HepG2 (cell line): ENCODE measurements around the gene SRSF10.

Experiments
- CTCF ChIP-seq: sonication (generic); formaldehyde crosslinking; IDR thresholded peaks from 2 replicates; pipeline ENCODE4 v1.5.0; 2020; ENCODE audit warnings: mild to moderate bottlenecking, missing genetic modification reagents, moderate library complexity
- HBP1 ChIP-seq: IDR thresholded peaks from 2 replicates; pipeline ENCODE4 v1.6.1; 2016; ENCODE audit warnings: low read depth, control low read depth
- JUN ChIP-seq: sonication (generic); formaldehyde crosslinking; IDR thresholded peaks from 2 replicates; pipeline ENCODE4 v1.4.0; 2020; ENCODE audit warnings: mild to moderate bottlenecking, missing genetic modification reagents
- REXO4 ChIP-seq: sonication (generic); formaldehyde crosslinking; IDR thresholded peaks from 2 replicates; pipeline ENCODE4 v1.8.0; 2022; ENCODE audit warnings: missing genetic modification reagents, mild to moderate bottlenecking, borderline replicate concordance
- SMC3 ChIP-seq: IDR thresholded peaks from 2 replicates; pipeline ENCODE4 v1.6.1; 2011; ENCODE audit warnings: low read length, improper control_type of control experiment

DNA sequence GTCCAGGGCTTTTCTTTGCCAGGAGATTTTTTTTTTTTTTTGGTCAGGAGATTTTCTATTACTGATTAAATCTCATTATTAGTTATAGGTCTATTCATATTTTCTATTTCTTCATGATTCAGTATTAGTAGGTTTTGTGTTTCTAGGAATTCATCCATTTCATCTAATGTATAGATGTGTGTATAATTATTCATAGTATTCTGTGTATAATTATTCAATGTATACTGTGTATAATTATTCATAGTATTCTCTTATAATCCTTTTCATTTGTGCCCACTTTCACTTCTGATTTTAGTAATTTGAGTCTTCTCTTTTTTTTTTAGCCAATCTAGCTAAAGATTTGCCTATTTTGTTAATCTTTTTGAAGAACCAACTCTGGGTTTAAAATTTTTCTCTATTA is 32.8 kb downstream of the SRSF10 start:
- no peak for TF ChIP-seq CTCF (CRISPR knock-in tag)
- no peak for TF ChIP-seq SMC3
- TF ChIP-seq HBP1: no peak
- TF ChIP-seq REXO4 (CRISPR knock-in tag): no peak
- TF ChIP-seq JUN: no peak
